Frontal cortex (tissue), 4 donors: ENCODE data around the gene STX5. TPM values are rescaled to one million over a fixed set of nuclear protein-coding genes. Genes with fewer than 3 reads are reported as not detected.
A peak's percentile ranks its signal among the peaks of the same experiment; 100 is the strongest.
"Not testable (repeated sequence)": the region's sequence is repeated elsewhere in the genome, so short reads cannot be mapped to it uniquely, and the experiment has no call there.

Source experiments
- DNase-seq, 2 donors: peaks; one replicate each; pipeline ENCODE4 v3.0.0; 2012; ENCODE audit warnings: low spot score in 2 of 2
- FAIRE-seq: peaks from 2 replicates; lab custom pipeline; 2012; peaks lifted over from hg19 to GRCh38; lab: Jason Lieb, UNC
- small RNA-seq: library from RNA; depleted of rRNA; stranded (forward); fragments of <200 nt; gene quantifications from one replicate; pipeline ENCODE3, GENCODE V24; 2014
- total RNA-seq: library from RNA; depleted of rRNA; stranded (reverse); fragments of >200 nt; gene quantifications from one replicate; pipeline ENCODE4 v1.2.3, GENCODE V29; 2014
- donor health status: control.
- donor health status: control.
- donor health status: control.

STX5 gene
- total RNA-seq, 1 donor from 2014 or later: 31.0 TPM

DNA sequence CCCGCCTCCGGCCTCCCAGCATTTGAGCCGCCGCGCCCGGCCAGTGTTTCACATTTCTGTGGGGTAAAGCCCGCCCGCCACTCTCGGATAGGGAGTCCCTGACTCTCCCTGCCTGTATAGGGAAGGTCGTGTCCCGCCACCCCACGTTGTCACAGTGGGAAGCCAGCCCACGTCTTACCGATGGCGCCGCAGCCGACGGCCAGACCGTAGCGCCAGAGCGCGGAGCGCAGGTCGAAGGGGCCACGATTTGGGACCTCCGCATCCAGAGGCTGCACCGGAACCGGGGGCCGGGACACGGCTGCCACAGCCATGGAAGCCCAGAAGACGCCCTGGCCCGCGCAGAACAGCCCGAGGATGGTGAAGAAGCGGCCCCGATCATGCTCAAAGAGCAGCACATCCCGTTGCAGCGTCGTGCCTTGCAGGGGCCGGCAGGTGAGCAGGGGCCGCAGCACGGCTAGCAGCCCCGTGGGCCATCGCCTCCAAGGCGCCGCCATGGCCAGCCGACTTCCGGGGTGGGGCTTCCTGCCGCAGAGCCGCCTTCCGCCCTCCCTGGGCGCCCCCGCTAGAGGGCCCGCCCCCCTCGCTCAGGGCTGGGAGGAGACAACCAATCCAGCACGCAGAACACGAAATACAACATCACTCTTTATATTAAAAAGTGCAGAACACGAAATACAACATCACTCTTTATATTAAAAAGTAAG lies 40.2 kb downstream of the STX5 start, which contains the start of gene TMEM223:
Gene TMEM223 (minus strand): TSS at position 506 of the 701 bp plus-strand sequence. CDS start 12 bp downstream, at position 494.
- no peak for FAIRE-seq
- peak; percentile 84 to 91 for DNase-seq

DNA sequence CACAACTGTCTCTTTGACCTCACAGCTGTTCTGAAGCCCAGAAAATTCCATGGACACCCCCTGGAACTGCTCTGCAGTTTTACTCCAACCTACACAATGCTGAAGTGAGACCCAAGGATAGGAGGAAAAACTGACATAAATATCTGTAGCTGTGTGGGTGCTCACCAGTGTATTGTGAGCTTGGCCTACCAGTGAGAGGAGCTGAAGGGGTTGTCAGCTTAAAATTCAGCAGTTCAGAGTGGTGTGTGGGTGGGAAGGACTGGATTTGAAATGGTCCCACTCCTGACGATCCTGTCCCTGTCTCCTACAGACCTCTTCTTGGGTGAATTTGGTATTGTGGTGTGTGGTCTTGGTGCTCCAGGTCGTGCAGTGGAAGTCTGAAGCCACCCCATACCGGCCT lies 42.3 kb downstream of the STX5 start:
- DNase-seq (no peak), FAIRE-seq (no peak)

DNA sequence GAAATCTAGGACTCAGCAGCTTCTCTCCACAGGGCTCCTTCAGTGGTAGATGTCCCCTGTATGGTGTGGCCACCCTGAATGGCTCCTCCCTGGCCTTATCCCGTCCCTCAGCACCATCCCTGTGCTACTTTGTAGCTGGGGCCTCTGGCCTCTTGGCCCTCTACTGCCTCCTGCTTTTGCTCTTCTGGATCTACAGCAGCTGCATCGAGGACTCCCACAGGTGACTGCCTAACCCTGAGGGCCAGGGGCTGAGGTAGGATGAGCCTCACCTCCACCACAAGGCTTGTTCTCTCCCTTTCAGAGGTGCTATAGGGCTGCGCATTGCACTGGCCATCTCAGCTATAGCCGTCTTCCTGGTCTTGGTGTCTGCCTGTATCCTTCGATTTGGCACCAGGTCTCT lies 42.9 kb downstream of the STX5 start:
- no peak for FAIRE-seq
- no peak for DNase-seq

DNA sequence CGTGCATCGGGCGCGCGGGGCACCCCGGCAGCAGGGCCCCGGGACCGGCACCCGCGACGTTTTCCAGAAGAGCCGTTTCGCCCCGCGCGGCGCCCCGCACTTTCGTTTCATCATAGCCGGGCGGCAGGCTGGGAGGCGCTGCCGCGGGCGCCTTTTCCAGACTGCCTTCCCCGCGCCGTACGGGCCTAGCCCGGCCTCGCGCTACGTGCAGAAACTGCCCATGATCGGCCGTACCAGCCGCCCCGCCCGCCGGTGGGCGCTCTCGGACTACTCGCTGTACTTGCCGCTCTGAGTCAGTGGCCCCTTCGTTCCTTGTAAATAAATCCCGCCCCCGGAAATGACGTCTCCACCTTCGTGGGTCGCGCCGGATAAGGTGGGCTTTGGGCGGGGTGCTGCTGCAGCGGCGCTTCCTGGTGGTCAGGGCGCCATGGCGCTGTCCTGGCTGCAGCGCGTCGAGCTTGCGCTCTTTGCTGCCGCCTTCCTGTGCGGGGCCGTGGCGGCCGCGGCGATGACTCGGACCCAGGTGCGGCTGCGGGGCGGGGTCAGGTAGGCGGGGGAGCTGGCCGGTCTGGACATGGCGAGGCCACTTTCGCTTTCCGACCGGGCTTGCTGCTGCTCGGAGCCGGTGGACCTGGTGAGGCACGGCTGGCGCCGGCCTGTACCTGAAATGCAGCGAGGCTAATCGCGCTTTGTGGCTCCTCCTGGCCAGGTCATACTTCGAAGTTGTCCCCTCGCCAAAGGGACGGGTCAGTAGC lies 44.7 kb downstream of the STX5 start, which contains the start of gene TMEM179B:
Gene TMEM179B (plus strand): TSS at position 398 of the 755 bp plus-strand sequence. CDS start 30 bp downstream, at position 428.
- FAIRE-seq: no peak

DNA sequence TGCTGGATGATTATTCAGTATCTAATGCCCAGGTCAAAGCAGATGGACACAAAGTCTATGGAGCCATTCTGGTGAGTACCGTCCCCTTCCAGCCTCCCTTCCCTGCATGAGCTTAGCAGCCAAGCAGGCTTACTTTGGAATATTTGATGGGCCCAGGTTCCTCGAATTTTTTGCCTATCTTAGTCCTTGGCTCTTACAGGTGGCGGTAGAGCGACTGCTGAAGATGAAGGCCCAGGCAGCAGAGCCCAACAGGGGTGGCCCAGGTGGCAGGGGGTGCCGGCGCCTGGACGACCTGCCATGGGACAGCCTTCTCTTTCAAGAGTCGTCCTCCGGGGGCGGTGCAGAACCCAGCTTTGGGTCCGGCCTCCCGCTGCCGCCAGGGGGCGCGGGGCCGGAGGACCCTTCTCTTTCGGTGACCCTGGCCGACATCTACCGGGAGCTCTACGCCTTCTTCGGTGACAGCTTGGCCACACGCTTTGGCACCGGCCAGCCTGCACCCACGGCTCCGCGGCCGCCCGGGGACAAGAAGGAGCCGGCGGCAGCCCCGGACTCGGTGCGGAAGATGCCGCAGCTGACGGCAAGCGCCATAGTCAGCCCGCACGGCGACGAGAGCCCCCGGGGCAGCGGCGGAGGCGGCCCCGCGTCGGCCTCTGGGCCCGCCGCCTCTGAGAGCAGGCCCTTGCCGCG lies 45.4 kb downstream of the STX5 start:
- FAIRE-seq: no peak
- DNase-seq: peak; percentile 86 to 89

More for the DNA sequence above, 44.7 kb downstream of the STX5 start, which contains the start of gene TMEM179B:
- peak; percentile 98 to 99 for DNase-seq

DNA sequence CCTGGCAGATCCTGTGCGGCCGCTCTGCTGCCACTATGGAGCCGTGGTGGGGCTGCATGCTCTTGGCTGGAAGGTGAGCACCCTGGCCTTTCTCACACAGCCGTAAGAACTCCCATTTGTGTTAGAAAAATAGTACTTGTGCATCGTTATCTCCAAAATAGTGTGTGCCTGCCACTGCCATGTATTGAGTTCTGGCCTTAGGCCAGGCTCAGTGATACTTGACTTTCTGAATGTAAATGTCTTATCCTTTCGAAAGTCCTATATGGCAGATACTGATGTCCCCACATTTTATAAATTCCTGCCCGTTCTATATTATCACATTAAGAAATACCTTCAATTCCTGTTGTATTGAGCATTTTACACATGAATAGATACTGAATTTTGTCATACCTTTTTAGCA lies 49.1 kb downstream of the STX5 start:
- no peak for DNase-seq
- no peak for FAIRE-seq

DNA sequence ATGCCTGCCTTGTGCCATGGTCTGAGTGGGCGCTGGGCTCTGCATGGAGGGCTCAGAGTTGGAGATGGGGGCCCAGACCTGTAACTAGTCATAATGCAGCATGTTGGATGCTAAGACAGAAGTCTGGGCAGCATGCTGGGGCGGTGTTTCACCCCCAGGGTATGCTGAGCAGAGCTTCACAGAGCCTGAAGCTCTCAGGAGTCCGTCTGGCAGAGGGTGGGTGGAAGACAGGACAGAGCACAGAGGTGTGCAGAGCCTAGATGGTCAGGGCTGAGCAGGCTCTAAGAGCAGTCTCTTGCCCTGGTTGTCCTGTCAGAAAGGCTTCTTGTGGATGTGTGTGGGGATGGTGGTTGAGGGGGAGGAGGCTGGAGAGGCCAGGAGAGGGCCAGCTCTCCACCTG lies 53.4 kb downstream of the STX5 start:
- DNase-seq (no peak), FAIRE-seq (no peak)

DNA sequence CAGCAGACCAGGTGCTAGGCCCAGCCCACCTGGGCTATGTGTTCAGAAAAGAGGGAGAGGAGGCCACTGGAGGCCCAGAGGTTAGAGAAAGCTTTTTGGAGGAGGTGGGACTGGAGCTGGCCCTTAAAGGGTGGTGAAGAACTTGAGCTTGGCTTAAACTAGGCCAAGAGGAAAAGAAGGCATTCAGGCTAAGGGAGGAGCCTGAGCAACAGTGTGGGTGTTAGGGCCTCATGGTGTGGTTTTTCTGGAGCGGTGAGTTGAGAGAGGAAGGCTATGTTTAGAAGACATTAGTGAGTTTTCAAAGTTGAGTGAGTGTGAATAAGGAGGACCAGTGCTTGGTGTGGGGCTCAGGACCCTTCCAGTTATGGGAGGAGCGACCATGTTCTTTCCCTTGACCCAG lies 54.5 kb downstream of the STX5 start:
- no peak for FAIRE-seq
- DNase-seq: no peak

DNA sequence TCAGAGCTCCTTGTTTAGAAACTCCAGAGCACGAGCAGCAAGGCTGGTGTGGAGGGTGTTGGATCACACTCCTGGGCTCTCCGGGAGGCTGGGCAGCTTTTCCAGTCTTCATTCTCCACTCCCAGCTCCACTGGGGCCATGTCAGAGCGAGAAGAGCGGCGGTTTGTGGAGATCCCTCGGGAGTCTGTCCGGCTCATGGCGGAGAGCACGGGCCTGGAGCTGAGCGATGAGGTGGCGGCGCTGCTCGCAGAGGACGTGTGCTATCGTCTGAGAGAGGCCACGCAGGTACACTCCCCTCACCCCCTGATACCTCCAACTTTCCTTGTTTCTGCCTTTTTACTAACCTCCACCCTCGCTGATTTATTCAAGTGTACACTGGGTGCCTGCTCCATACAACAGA lies 56.2 kb downstream of the STX5 start:
- FAIRE-seq: no peak
- no peak for DNase-seq

DNA sequence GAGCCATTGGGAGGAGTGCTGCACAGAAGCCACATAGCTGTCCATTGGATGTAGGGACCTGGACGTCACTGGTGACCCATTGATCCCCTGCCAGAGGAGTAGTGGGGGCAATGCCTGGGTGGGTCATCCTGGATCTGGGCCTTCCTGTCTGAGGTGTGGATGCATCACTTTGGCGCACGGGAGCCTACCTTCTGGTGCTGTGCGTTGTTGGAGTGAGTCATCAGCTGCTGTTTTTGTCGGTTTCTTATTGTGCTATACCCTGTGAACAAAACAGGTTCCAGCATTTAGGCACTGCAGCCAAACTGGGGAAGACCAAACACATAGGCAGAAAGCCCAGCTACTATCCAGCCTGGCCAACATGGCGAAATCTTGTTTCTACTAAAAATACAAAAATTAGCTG lies 57.4 kb downstream of the STX5 start:
- no peak for FAIRE-seq
- DNase-seq: no peak

DNA sequence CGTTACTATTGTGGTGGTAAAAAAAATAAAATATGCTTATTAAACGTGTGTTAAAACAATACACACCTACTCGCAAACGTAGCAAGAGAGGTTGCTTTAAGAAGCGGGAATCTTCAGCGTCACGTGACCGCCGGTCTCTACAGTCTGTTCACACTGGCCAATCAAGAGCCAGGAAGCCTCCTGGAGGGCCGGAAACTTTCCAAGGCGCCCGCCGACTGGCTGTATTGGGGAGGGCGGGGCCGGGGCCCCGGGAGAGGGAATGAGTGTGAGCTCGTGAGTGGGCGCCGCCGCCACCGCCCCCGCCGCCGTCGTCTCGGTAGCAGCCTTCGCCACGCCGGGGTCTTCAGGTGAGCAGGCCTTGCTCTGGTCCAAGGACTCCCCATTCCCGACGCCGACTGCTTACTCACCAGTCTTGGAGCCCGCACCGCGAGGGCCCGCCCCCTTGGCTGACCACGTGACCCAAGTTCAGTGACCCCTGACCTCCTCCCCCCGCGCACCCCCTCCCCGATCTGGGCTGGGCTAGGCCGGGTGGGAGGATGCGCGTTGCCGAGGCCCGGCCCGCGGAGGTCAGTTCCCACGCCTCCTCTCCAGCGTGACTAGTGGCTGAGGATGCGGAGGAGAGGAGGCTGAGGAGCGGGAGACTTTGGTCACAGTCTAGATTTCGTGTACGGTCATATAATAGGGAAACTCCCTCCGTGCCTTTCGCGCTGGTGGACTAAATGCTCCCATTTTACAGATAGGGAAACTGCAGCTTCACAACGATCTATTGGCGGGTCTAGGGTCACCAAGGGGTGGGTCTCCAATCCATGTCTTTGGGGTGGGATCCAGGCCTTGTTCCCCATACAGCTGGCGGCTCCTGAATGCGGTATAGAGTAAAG lies 60.5 kb downstream of the STX5 start, which contains the start of gene TAF6L:
Gene TAF6L (plus strand): TSS at position 253 of the 878 bp plus-strand sequence. CDS start 4,388 bp downstream, outside the sequence.
- peak; percentile 89 to 94 for DNase-seq
- FAIRE-seq: no peak

DNA sequence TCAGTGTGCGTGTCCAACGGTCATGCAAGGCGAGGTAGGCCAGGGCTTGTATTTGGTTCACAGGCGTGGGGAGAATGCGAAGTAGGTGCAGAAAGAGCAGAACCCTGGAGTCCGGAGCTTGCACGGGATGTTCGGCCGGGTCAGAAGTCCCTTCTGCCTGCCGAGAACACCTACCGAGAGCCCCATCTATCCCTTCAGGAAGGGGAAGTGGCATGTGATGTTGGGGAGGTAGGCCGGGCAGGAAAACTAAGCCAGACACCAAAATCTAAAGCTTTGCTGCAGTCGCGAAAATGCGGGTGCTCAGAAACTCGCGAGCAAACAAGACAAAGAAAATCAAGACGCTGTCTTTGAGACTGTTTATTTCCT lies 61.1 kb downstream of the STX5 start:
- DNase-seq (no peak), FAIRE-seq (no peak)

DNA sequence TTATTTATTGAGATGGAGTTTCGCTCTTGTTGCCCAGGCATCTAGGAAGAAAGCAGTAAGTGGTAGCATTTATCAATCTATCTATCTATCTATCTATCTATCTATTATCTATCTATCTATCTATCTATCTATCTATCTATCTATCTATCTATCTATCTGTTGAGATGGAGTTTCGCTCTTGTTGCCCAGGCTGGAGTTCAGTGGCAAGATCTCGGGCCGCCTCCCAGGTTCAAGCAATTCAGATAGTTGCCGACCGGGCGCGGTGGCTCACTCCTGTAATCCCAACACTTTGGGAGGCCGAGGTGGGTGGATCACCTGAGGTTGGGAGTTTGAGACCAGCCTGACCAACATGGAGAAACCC lies 71.0 kb downstream of the STX5 start:
- DNase-seq, FAIRE-seq: not testable (repeated sequence)

DNA sequence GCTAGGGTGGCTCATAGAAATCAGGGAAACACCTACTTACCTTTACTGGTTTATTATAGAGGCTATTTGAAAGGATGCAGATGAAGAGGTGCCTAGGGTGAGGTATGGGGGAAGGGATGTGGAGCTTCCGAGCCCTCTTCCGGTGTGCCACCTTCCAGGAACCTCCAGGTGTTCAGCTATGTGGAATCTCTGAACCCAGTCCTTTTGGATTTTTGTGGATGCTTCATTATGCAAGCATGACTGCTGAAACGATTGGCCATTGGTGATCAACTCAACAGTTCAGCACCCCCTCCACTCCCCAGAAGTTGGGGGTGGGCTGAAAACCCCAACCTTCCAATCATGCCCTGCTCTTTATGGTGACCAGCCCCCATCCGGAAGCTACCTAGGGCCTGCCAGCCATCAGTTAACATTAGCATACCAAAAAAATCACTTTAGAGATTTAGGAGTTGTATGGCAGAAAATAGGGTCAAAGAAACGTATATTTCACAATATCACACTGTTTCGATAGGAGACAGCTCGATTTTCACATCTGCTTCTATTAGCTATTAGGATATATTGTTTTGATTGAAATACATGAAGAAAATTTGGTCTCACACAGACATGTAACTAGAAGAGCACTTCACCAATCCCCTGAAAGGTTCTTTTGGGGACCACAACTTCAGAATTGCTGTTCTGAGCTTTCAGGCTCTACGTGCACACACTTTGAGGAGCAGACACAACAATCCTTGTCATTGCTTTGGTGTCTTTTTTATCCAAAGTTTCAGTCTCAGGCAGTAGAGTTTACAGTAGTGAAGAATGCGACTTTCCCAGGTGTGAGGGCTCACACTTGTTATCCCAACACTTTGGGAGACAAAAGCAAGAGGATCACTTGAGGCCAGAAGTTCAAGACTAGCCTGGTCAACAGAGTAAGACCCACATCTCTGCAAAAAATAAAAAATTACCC lies 73.7 kb downstream of the STX5 start:
- no peak for FAIRE-seq
- DNase-seq: no peak

Small RNA genes lying within 50 kb of the gene (small RNA-seq; reads per million reads assigned to genes)
- gene MIR6514 (0.33 reads per million, percentile 18 among the genes with 10 or more reads in this experiment), gene RF00099 (not detected), gene RNU6-118P (not detected), gene SNORD22 (not detected), gene SNORD26 (not detected), gene SNORD27 (not detected), gene SNORD28 (not detected), gene SNORD30 (328 reads per million, percentile 99 among the genes with 10 or more reads in this experiment)

Other genes with a start within 250 kb of the STX5 start
- gene TUT1, start 240.5 kb downstream of the STX5 start, total RNA-seq: 4.5 TPM
- gene MTA2, start 230.2 kb downstream of the STX5 start, total RNA-seq: 154 TPM
- 4.9 TPM for gene EML3, start 219.3 kb downstream of the STX5 start, total RNA-seq
- gene ROM1, start 218.8 kb downstream of the STX5 start, total RNA-seq: 1.2 TPM
- 21.6 TPM for gene B3GAT3, start 210.1 kb downstream of the STX5 start, total RNA-seq
- 62.8 TPM for gene GANAB, start 185.4 kb downstream of the STX5 start, total RNA-seq
- gene INTS5, start 178.7 kb downstream of the STX5 start, total RNA-seq: 20.8 TPM
- gene C11orf98, start 166.8 kb downstream of the STX5 start, total RNA-seq: 25.3 TPM
- gene CSKMT, start 166.7 kb downstream of the STX5 start, total RNA-seq: 10.2 TPM
- 5.7 TPM for gene UQCC3, start 160.4 kb downstream of the STX5 start, total RNA-seq
- 3.3 TPM for gene LBHD1, start 159.8 kb downstream of the STX5 start, total RNA-seq
- 84.8 TPM for gene UBXN1, start 153.0 kb downstream of the STX5 start, total RNA-seq
- gene LRRN4CL, start 142.5 kb downstream of the STX5 start, total RNA-seq: 0.82 TPM
- gene BSCL2, start 124.6 kb downstream of the STX5 start, total RNA-seq: 149 TPM
- gene GNG3, start 124.4 kb downstream of the STX5 start, total RNA-seq: 20.0 TPM
- 15.1 TPM for gene HNRNPUL2, start 104.6 kb downstream of the STX5 start, total RNA-seq
- gene TTC9C, start 103.6 kb downstream of the STX5 start, total RNA-seq: 26.9 TPM
- 17.1 TPM for gene ZBTB3, start 77.9 kb downstream of the STX5 start, total RNA-seq
- gene POLR2G, start 70.5 kb downstream of the STX5 start, total RNA-seq: 59.9 TPM
- gene TAF6L, start 60.7 kb downstream of the STX5 start, total RNA-seq: 15.1 TPM
- 17.1 TPM for gene TMEM179B, start 44.6 kb downstream of the STX5 start, total RNA-seq
- gene TMEM223, start 40.0 kb downstream of the STX5 start, total RNA-seq: 14.7 TPM
- gene NXF1, start 26.6 kb downstream of the STX5 start, total RNA-seq: 10.6 TPM
- gene TEX54, start 790 bp upstream of the STX5 start, total RNA-seq: not detected
- 48.5 TPM for gene WDR74, start 7.5 kb upstream of the STX5 start, total RNA-seq
- gene SLC3A2, start 48.8 kb upstream of the STX5 start, total RNA-seq: 109 TPM
- 14.3 TPM for gene CHRM1, start 89.3 kb upstream of the STX5 start, total RNA-seq
- 10.6 TPM for gene SLC22A6, start 152.9 kb upstream of the STX5 start, total RNA-seq
- 1.2 TPM for gene SLC22A8, start 183.8 kb upstream of the STX5 start, total RNA-seq